Astrocyte (in vitro differentiated cells and primary cell): ENCODE data around the gene CPNE5.

Source experiments
- CTCF ChIP-seq: IDR thresholded peaks from 2 replicates; pipeline ENCODE4 v1.5.1; 2011; ENCODE audit warnings: low read depth, mild to moderate bottlenecking, inconsistent platforms, low read length, moderate library complexity; ENCODE audit not compliant: insufficient read depth
- EZH2 ChIP-seq: IDR thresholded peaks from 2 replicates; pipeline ENCODE4 v1.6.1; 2012; ENCODE audit warnings: mild to moderate bottlenecking, low read length, inconsistent platforms; ENCODE audit not compliant: insufficient read depth

- TF ChIP-seq CTCF: no peak
- TF ChIP-seq EZH2: no peak
Measured at GRCh38 chr6:36728289-36729160, 110.7 kb downstream of the CPNE5 start.
